Naive thymus-derived CD4-positive, alpha-beta T cell (primary cell): ENCODE measurements around the gene MINAR1. TPM values are rescaled to one million over a fixed set of nuclear protein-coding genes. Genes with fewer than 3 reads are reported as not detected.

Experiments
- ATAC-seq: fragments of 150-1000 bp; cut with Tn5 transposase; 2 replicates; pipeline ENCODE4 v1.10.0; 2021; ENCODE audit warnings: mild to moderate bottlenecking, moderate library complexity
- CTCF ChIA-PET: fragments of 350-600 bp; sonication (Branson Sonifier 250); formaldehyde crosslinking; loops from one replicate; lab custom pipeline; 2021; ENCODE audit warnings: antibody characterized with exemption; lab: Charles Lee
- POLR2A ChIA-PET: fragments of 350-600 bp; sonication (Branson Sonifier 250); formaldehyde crosslinking; loops from one replicate; lab custom pipeline; 2021; ENCODE audit warnings: antibody characterized with exemption, inconsistent platforms; lab: Charles Lee
- DNase-seq, 9 donors: peaks; one replicate each; pipeline versions ENCODE4 v3.0.0 to v3.0.0-alpha.2; 2020 to 2022; ENCODE audit warnings: mixed read lengths in 1 of 9
- H3K27ac ChIP-seq: one replicate; pipeline ENCODE4 v1.7.0; 2013; ENCODE audit warnings: mild to moderate bottlenecking, low read depth, low read length, moderate library complexity
- H3K27me3 ChIP-seq, 2 donors: one replicate each; pipeline ENCODE4 v1.7.0; 2013; ENCODE audit warnings: low read length in 2 of 2, mild to moderate bottlenecking in 2 of 2, moderate library complexity in 2 of 2; ENCODE audit not compliant: control insufficient read depth in 2 of 2, insufficient read depth in 2 of 2
- H3K36me3 ChIP-seq, 3 experiments: 1 replicate in 2 of 3; 2 replicates in 1 of 3; pipeline ENCODE4 v1.7.0; 2013; ENCODE audit warnings: low read length in 3 of 3, mild to moderate bottlenecking in 3 of 3, moderate library complexity in 1 of 3; ENCODE audit not compliant: insufficient read depth in 3 of 3, control insufficient read depth in 2 of 3
- H3K4me1 ChIP-seq, 2 donors: one replicate each; pipeline ENCODE4 v1.7.0; 2013; ENCODE audit warnings: low read length in 2 of 2, mild to moderate bottlenecking in 2 of 2, moderate library complexity in 1 of 2; ENCODE audit not compliant: control insufficient read depth in 2 of 2, insufficient read depth in 2 of 2
- H3K4me3 ChIP-seq: 2 replicates; pipeline ENCODE4 v1.7.0; 2013; ENCODE audit warnings: mild to moderate bottlenecking, low read length
- H3K9me3 ChIP-seq, 3 experiments: 1 replicate in 2 of 3; 2 replicates in 1 of 3; pipeline ENCODE4 v1.7.0; 2013; ENCODE audit warnings: low read length in 3 of 3; ENCODE audit not compliant: control insufficient read depth in 2 of 3
- H3K27ac Mint-ChIP-seq, 9 donors: one replicate each; pipeline ENCODE4 v1.8.0; 2020 to 2022; ENCODE audit warnings: mixed read lengths in 9 of 9, mild to moderate bottlenecking in 8 of 9, moderate library complexity in 5 of 9, inconsistent platforms in 2 of 9
- H3K27me3 Mint-ChIP-seq, 5 donors: one replicate each; pipeline ENCODE4 v1.8.0; 2021 to 2022; ENCODE audit warnings: mixed read lengths in 5 of 5, mild to moderate bottlenecking in 1 of 5
- H3K36me3 Mint-ChIP-seq, 5 donors: one replicate each; pipeline ENCODE4 v1.8.0; 2020 to 2022; ENCODE audit warnings: mixed read lengths in 5 of 5, mild to moderate bottlenecking in 3 of 5, inconsistent platforms in 1 of 5
- H3K4me1 Mint-ChIP-seq, 7 donors: one replicate each; pipeline ENCODE4 v1.8.0; 2020 to 2022; ENCODE audit warnings: mixed read lengths in 7 of 7, mild to moderate bottlenecking in 3 of 7, inconsistent platforms in 1 of 7
- H3K4me3 Mint-ChIP-seq, 10 donors: one replicate each; pipeline ENCODE4 v1.8.0; 2020 to 2022; ENCODE audit warnings: mild to moderate bottlenecking in 10 of 10, mixed read lengths in 10 of 10, moderate library complexity in 6 of 10, inconsistent platforms in 2 of 10
- H3K9me3 Mint-ChIP-seq, 11 donors: one replicate each; pipeline ENCODE4 v1.8.0; 2020 to 2022; ENCODE audit warnings: mixed read lengths in 11 of 11, mild to moderate bottlenecking in 4 of 11, inconsistent platforms in 1 of 11, moderate library complexity in 1 of 11
- intact Hi-C, 2 donors: fragments of 100-400 bp; cut with micrococcal nuclease; formaldehyde crosslinking; loops; one replicate each; pipeline ENCODE4 v1.15.1; 2023
- polyA plus RNA-seq, 2 donors: library from polyadenylated mRNA; unstranded; fragments of 300-500 nt; fragmentation: Illumina TruSeq; gene quantifications; one replicate each; pipeline ENCODE4 v1.2.3, GENCODE V29; 2021
- total RNA-seq, 6 experiments: library from RNA in 5 of 6; stranded (reverse) in 5 of 6; gene quantifications; 1 replicate in 5 of 6; 2 replicates in 1 of 6; pipeline ENCODE4 v1.2.3 and lab custom pipeline; 2021 to 2026

MINAR1 gene
- total RNA-seq: 1 to 10 TPM in 1 of 5 experiments, under 1 TPM in 4; 0.24 to 1.3 (median 0.34) TPM
- polyA plus RNA-seq: under 1 TPM; 0.04 to 0.25 TPM
- total RNA-seq (lab: John Stamatoyannopoulos, UW): 1.2 reads per million

GRCh38 chr15:79431636-79432344 is at the start of gene MINAR1:
Gene MINAR1, plus strand, starts transcription at chr15:79432336. Its CDS starts 23,812 bp downstream, at chr15:79456148.
- ATAC-seq (no peak), DNase-seq (no peak)
- peak within 1 kb of the TSS in 5 of 10 donors; percentile 14 to 55 (median 33) for H3K4me3 Mint-ChIP-seq
- H3K27ac ChIP-seq: no peak within 1 kb of the TSS
- POLR2A ChIA-PET: no interaction called here
- peaks cover 0 to 9% of the 10 kb centered on the region in 2 donors for H3K27me3 ChIP-seq
- peaks cover 0 to 3% (median 0%) of the 10 kb centered on the region in 5 donors for H3K36me3 Mint-ChIP-seq
- intact Hi-C loops: no loop called here
- H3K4me1 Mint-ChIP-seq: peaks cover 0 to 11% (median 6%) of the 10 kb centered on the region in 7 donors
- H3K4me1 ChIP-seq: no peaks in the 10 kb centered on the region
- H3K4me3 ChIP-seq: no peak within 1 kb of the TSS
- no peak within 1 kb of the TSS for H3K27ac Mint-ChIP-seq
- H3K9me3 ChIP-seq: no peaks in the 10 kb centered on the region
- CTCF ChIA-PET: no interaction called here
- H3K36me3 ChIP-seq: no peaks in the 10 kb centered on the region
- peaks cover 0 to 4% (median 0%) of the 10 kb centered on the region in 11 donors for H3K9me3 Mint-ChIP-seq
- peaks cover 64 to 78% (median 69%) of the 10 kb centered on the region in 5 donors for H3K27me3 Mint-ChIP-seq

GRCh38 chr15:79394231-79394630 is 37.9 kb upstream of the MINAR1 start:
- no peaks in the 10 kb centered on the region for H3K4me1 Mint-ChIP-seq
- no peaks in the 10 kb centered on the region for H3K27me3 ChIP-seq
- ChIA-PET CTCF (no interaction called here), POLR2A (no interaction called here)
- H3K4me1 ChIP-seq: no peaks in the 10 kb centered on the region
- no peak overlapping the region for H3K4me3 Mint-ChIP-seq
- H3K27ac ChIP-seq: no peak overlapping the region
- peaks cover 0 to 13% (median 0%) of the 10 kb centered on the region in 11 donors for H3K9me3 Mint-ChIP-seq
- no peak overlapping the region for H3K4me3 ChIP-seq
- no peak for DNase-seq
- peaks cover 0 to 20% (median 5%) of the 10 kb centered on the region in 5 donors for H3K36me3 Mint-ChIP-seq
- ATAC-seq: no peak
- H3K27ac Mint-ChIP-seq: no peak overlapping the region
- H3K36me3 ChIP-seq: no peaks in the 10 kb centered on the region
- peaks cover 0 to 5% (median 0%) of the 10 kb centered on the region in 5 donors for H3K27me3 Mint-ChIP-seq
- H3K9me3 ChIP-seq: no peaks in the 10 kb centered on the region
- intact Hi-C loops: no loop called here

- H3K4me3 Mint-ChIP-seq: no peak overlapping the region
- H3K4me1 ChIP-seq: no peaks in the 10 kb centered on the region
- intact Hi-C loops: no loop called here
Observed at GRCh38 chr15:79396850-79397249, 35.3 kb upstream of the MINAR1 start.

GRCh38 chr15:79397269-79397910 is 34.7 kb upstream of the MINAR1 start:
- POLR2A ChIA-PET: no interaction called here
- H3K27ac ChIP-seq: no peak overlapping the region
- CTCF ChIA-PET: no interaction called here
- no peaks in the 10 kb centered on the region for H3K36me3 ChIP-seq
- no peak overlapping the region for H3K4me3 ChIP-seq
- ATAC-seq (no peak), DNase-seq (no peak)
- Mint-ChIP-seq H3K4me3 (no peak overlapping the region), H3K4me1 (no peaks in the 10 kb centered on the region), H3K36me3 (peaks cover 0 to 18% (median 9%) of the 10 kb centered on the region in 5 donors), H3K27me3 (peaks cover 0 to 3% (median 0%) of the 10 kb centered on the region in 5 donors), H3K9me3 (peaks cover 0 to 3% (median 0%) of the 10 kb centered on the region in 11 donors), H3K27ac (no peak overlapping the region)
- H3K9me3 ChIP-seq: no peaks in the 10 kb centered on the region
- H3K27me3 ChIP-seq: no peaks in the 10 kb centered on the region
- intact Hi-C loops: no loop called here
- H3K4me1 ChIP-seq: no peaks in the 10 kb centered on the region

More at GRCh38 chr15:79396850-79397249, 35.3 kb upstream of the MINAR1 start:
- CTCF ChIA-PET: no interaction called here
- Mint-ChIP-seq H3K36me3 (peaks cover 0 to 19% (median 9%) of the 10 kb centered on the region in 5 donors), H3K27me3 (peaks cover 0 to 2% (median 0%) of the 10 kb centered on the region in 5 donors), H3K27ac (no peak overlapping the region), H3K9me3 (peaks cover 0 to 4% (median 0%) of the 10 kb centered on the region in 11 donors), H3K4me1 (no peaks in the 10 kb centered on the region)
- POLR2A ChIA-PET: no interaction called here
- DNase-seq (no peak), ATAC-seq (no peak)
- no peak overlapping the region for H3K4me3 ChIP-seq
- H3K27me3 ChIP-seq: no peaks in the 10 kb centered on the region
- no peak overlapping the region for H3K27ac ChIP-seq
- H3K36me3 ChIP-seq: no peaks in the 10 kb centered on the region
- no peaks in the 10 kb centered on the region for H3K9me3 ChIP-seq

- Histone ChIP-seq H3K9me3 (no peaks in the 10 kb centered on the region), H3K4me3 (no peak overlapping the region), H3K4me1 (no peaks in the 10 kb centered on the region), H3K27me3 (no peaks in the 10 kb centered on the region), H3K27ac (no peak overlapping the region), H3K36me3 (no peaks in the 10 kb centered on the region)
- Mint-ChIP-seq H3K9me3 (peaks cover 0 to 2% (median 0%) of the 10 kb centered on the region in 11 donors), H3K4me3 (no peak overlapping the region), H3K36me3 (peaks cover 0 to 18% (median 9%) of the 10 kb centered on the region in 5 donors), H3K4me1 (no peaks in the 10 kb centered on the region), H3K27ac (no peak overlapping the region), H3K27me3 (peaks cover 0 to 3% (median 0%) of the 10 kb centered on the region in 5 donors)
- CTCF ChIA-PET: no interaction called here
- no peak for DNase-seq
- POLR2A ChIA-PET: no interaction called here
- intact Hi-C loops: no loop called here
- ATAC-seq: no peak
Observed at GRCh38 chr15:79399606-79400005, 32.5 kb upstream of the MINAR1 start.

GRCh38 chr15:79400650-79401049 is 31.5 kb upstream of the MINAR1 start:
- DNase-seq (no peak), ATAC-seq (no peak)
- no peak overlapping the region for H3K4me3 ChIP-seq
- Mint-ChIP-seq H3K36me3 (peaks cover 0 to 18% (median 9%) of the 10 kb centered on the region in 5 donors), H3K27ac (no peak overlapping the region), H3K4me1 (no peaks in the 10 kb centered on the region), H3K9me3 (peaks cover 0 to 2% (median 0%) of the 10 kb centered on the region in 11 donors), H3K4me3 (no peak overlapping the region), H3K27me3 (peaks cover 0 to 3% (median 0%) of the 10 kb centered on the region in 5 donors)
- intact Hi-C loops: no loop called here
- H3K36me3 ChIP-seq: no peaks in the 10 kb centered on the region
- no peaks in the 10 kb centered on the region for H3K9me3 ChIP-seq
- CTCF ChIA-PET: no interaction called here
- no peak overlapping the region for H3K27ac ChIP-seq
- POLR2A ChIA-PET: no interaction called here
- no peaks in the 10 kb centered on the region for H3K4me1 ChIP-seq
- no peaks in the 10 kb centered on the region for H3K27me3 ChIP-seq
